Stimulated activated CD4-positive, alpha-beta T cell treated with anti-CD3 and anti-CD28 coated beads, Interleukin-1b, Interleukin-23, amount 100 ng/mL, for 48 hours (primary cell): ENCODE data around the gene MAGED2.
A peak's percentile ranks its signal among the peaks of the same experiment; 100 is the strongest.
"Not testable (repeated sequence)": the region's sequence is repeated elsewhere in the genome, so short reads cannot be mapped to it uniquely, and the experiment has no call there.

ENCODE experiments used
- DNase-seq: peaks from one replicate; pipeline ENCODE4 v3.0.0-alpha.2; 2020

MAGED2 gene, protein sequence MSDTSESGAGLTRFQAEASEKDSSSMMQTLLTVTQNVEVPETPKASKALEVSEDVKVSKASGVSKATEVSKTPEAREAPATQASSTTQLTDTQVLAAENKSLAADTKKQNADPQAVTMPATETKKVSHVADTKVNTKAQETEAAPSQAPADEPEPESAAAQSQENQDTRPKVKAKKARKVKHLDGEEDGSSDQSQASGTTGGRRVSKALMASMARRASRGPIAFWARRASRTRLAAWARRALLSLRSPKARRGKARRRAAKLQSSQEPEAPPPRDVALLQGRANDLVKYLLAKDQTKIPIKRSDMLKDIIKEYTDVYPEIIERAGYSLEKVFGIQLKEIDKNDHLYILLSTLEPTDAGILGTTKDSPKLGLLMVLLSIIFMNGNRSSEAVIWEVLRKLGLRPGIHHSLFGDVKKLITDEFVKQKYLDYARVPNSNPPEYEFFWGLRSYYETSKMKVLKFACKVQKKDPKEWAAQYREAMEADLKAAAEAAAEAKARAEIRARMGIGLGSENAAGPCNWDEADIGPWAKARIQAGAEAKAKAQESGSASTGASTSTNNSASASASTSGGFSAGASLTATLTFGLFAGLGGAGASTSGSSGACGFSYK

DNA sequence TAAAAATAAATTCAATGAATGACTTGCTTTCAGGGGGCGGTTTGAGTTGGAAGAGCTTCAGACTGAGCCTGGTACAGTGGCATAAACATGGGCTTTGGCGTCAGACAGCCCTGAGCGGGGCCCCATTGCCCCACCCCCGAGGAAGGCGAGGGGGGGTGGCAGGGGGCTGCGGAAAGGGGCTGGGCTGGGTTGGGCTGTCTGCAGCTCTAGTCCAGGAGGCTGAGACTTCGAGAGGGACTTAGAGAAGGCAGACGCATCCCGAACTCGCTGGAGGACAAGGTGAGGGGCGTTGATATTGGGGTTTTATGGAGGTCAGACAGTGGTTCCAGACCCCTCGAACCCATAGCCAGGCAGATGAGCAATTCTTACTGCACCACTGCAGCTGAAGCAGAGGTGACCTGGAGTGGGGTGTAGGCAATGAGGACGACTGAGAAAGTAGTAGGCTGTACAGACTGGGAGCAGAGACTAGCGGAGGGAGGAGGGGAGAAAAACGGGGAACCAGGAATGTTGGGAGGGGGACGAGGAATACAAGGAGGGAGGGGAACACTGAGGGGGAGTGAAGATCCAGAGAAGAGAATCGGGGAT is at the start of gene MAGED2:
Gene MAGED2, plus strand, starts transcription at position 222 of the 585 bp plus-strand sequence. CDS start 1,587 bp downstream, outside the sequence.
- DNase-seq = peak; percentile 10

DNA sequence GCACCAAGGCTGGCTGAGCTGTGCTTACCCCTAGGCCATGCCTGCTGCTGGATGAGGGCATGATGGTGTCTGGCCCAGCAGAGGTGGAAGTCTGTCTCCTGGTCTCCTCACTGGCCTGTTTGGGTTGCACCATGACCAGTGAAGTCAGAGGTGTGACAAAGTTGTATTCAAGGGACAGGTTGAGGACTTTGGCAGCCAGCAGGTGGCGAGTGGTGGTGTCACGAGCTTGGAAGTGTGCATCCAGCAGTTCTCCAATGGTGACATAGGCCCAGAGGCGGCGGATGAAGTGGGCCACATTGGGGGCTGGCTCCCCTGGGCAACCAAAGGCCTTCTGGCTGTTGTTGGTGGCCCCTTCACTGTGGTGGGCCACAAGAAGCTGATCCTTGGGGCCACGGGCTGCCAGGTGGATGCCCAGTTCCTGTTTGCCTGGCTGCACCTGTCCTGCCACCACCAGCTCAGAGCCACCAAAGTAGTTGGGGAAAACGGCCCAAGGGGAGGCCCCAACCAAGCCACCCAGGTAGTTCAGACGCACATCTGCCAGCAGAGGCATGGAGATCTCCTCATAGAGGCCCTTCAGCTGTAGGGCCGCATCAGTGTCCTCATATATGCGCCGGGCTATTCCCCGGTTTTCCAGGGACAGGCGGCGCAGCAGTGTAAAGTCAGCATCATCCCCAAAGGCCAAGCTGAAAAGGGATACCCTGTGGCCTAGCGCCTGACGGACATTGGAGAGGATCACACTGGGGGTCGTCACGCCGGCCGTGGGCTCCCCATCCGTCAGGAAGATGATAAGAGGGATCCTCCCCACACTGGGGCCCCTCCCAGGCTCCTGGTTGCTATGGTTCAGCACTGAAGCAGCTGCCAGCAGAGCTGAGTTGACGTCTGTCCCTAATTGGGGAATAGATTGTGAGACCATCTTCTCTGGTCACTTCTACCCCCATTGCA is 49.2 kb upstream of the MAGED2 start:
- no peak for DNase-seq

DNA sequence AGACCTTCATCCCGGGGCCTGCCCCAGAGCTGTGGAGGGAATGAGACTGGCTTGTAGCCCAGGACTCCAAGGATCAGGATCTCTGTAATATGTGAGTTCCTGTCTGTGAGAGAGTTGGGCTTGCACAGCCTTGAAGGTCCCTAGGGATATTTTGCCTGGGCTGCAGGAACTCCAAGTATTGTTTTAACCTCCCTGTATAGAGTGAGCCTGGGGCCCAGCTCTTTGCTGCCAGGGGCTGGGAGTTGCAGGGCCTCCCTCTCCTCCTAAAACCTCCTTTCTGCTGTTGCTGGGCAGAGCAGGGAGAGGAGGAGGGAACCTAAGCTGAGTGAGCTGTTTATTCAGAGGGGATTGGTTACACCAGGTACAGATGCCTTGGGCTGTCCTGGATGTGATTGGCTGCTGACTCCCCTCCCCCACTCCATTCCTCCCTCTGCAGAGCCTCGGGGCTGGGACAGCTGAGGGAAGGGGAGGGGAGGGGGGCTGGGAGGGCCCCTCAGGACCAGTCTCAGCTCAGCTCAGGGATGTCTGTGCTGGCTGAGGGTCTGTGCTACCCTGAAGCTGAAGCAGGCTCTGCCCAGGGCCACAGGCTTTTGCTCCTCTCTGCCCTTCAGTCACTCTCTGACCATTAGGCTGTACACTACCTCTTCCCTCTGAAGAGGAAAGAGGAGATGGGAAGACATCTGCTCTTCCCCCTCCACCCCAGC is 33.0 kb upstream of the MAGED2 start:
- not testable (repeated sequence) for DNase-seq

- no peak for DNase-seq
Observed at GRCh38 chrX:54776061-54776460, 31.5 kb upstream of the MAGED2 start.

DNA sequence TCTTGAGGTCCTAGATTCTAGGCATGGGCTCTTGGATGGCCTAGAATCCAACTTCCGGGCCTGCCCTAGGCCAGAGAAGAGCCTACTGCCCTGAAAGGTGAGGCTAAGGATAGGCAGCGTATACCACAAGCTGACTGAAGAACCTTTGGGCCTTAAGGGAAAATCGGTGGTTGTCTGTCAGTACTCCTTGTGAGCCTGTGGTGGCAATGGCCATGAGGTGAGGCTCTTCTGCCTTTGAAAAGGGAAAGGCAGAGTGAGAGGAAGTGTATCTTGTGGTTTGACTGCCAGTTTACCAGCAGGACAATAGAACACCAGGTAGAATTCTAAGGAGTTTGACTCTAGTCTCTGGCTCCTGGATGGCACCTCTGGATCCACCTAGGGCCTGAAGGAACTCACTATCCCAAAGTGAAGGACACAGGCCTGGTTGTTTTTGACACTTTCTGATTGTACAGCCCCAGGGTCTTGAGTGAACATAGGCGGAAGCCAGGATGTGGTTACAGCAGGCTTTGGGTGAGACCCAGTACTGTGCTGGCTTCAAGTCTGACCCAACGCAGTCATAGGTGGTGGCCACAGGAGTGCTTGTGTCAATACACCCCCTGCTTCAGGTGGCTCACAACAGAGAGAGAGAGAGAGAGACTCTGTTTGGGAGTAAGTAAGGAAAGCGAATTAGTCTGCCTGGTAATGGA is 30.4 kb upstream of the MAGED2 start:
- DNase-seq = no peak

- no peak for DNase-seq
Observed at GRCh38 chrX:54785901-54786300, 21.6 kb upstream of the MAGED2 start.

DNA sequence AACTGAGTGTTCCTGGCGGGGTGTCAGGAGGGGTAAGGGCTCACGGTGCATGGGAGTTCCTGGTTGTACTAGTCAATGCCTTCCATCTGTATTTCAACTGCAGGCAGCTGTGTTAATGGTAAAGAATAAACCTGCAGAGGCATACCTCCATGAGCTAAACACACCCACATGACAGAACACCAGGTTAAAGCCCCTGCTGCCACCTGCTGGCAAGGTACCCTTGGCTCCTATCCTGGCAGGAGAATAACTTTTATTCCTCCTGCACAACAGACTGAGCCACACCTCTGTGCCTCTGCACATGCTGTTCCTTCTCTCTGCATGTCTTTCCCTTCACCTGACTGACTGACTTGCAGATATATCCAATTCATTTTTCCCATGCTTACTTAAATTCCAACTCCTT is 20.6 kb upstream of the MAGED2 start:
- peak; percentile 29 for DNase-seq

DNA sequence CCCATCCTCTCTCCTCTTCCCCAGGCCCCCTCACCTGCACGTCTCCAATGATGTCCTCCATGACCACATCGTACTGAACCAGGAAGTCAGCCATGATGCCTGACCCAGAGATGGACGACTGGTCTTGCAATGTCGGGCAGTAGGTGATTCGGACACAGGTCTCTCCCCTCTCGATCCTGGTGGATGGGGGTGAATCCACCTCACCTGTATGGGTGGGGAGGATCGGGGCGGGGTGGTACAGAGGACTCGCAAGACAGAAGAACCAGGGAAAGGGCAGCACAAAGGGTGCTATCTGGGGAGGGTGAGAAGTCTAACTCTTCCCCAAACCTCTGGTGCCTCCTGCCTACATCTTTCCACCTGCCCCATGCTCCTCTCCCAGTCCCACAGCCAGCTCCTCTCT is 19.1 kb upstream of the MAGED2 start:
- DNase-seq = no peak

GRCh38 chrX:54789405-54789804 is 18.1 kb upstream of the MAGED2 start:
- not testable (repeated sequence) for DNase-seq

DNA sequence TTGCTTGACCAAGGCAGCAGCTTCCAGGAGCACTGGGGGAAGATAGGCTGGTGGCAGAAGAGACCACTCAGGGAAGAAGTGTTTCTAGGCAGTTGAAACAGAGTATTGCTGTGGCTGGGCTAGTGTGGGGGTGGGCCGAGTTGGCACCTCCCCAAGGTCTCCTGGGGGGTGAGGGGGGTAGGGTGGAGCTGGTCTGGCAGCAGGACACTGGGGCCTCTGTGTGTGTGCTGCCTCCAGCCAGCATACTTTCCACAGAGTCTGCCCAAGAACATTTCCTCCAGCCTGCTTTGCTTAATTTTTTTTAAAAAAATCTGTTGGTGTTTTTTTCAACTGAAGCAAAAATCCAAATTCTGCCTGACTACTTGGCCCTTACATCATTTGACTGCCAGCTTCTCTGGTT is 13.5 kb upstream of the MAGED2 start:
- no peak for DNase-seq

DNA sequence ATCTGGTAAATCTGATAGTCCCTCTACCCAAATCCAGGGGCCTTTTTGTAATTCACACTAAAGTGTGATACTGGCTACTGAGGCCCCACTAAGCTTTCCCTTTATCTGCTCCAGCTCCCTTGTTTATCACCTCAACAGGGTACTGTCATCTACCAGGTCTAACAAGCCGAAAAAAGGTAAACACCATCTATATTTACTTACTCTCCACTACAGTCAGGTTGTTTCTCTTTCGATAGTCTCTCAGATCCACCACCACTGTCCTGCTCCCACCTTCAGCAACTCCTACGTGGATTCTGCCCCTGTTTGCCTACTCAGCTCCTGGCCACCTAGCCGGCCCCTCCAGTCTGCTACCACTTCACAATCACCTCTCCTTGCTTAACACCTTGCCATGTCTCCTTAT is 12.8 kb upstream of the MAGED2 start:
- DNase-seq = no peak

DNA sequence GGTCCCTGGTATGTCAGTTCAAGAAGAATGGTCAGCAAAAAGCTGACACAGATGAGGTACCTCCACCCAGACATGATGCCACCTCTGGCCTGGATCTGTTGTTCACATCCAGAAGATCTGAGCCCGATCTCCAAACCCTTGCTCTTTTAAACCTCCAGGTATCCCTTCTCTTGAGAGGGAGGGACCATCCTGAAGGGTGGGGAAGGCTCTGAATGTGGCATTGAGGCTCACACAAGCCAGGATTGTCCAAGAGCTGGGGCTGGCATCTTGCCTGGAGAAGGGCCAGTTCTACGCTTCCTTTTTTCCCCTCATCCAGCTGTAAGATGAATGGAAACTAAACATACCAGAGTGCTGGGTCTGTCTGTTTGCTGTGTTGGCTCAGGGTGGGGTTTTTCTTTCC is 9.4 kb upstream of the MAGED2 start, which contains the start of gene ITIH6:
Gene ITIH6, minus strand, starts transcription at position 119 of the 400 bp plus-strand sequence. Its CDS starts 45 bp downstream, at position 74.
- DNase-seq = no peak

DNA sequence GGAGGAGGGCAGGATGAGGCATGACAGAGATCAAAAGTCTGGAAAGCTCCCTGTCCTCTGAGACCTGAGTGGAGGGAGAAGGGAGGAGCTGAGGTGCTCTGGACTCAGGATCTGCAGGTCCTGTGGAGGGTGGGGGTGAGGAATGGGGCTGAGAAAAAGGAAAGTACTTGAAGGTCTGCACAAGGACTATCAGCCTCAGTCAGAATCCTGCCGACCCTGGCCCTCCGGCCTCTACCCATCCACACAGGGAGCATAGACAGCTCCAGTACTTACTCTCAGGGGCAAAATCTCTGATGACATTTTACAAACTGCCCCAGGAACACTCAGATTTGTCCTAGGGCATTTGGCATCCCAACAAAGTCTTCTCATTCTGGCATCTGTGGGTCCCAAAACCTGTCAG is 8.5 kb upstream of the MAGED2 start:
- DNase-seq = no peak

- peak; percentile 25 for DNase-seq
Observed at GRCh38 chrX:54808109-54808604, 612 bp downstream of the MAGED2 start.

DNA sequence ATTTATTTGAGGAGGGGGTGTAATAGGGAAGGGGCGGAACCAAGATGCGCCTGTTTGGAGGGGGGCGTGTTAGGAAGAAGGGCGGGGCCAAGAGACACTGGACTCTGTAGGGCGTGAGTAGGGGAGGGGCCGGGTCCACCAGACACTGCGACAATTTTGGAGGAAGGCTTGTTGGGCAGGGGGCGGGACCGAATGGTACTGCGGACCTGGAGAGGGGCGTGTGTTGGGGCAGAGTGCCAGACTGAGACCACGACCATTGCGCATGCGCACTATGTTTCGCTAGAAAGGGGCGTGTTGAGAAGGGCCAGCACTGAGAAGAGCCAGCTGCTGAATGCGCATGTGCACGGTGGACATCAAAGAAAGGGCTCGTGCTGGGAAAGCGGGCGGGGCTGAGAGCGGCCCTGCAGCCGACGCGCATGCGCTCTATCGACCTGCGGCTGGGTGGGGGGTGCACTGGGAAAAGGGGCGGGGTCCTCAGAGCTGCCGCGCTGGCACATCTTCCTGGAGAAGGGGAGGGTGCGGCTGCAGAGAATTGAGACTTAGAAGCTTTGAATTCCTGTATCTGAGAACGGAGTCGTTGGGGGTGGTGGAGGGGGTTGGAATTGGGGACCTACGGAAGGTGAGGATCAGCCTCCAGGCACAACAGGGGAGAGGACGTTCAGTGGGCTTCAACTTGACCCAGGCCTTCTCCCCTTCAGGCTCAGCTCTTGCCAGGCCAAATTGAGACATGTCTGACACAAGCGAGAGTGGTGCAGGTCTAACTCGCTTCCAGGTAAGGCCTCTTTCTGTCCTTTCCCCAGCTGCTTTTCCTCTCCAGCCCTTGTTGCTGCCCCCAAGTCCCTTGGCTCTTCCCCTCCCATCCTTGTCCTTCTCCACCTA is 1.3 kb downstream of the MAGED2 start:
- DNase-seq = peak; percentile 92

DNA sequence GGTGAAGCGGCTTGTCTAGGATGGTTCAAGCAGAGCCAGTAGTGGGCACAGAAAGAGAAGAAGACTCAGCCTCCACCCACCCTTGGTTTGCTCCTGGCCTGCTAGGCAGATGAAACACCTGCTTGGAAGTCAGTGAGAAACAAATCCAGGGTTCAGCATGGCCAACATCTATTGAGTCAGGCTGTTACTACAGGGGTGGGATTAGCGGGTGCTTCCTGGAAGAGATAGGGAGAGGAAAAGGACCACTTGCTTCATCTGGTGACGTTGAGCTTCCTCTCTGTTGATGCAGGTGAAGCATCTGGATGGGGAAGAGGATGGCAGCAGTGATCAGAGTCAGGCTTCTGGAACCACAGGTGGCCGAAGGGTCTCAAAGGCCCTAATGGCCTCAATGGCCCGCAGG is 3.0 kb downstream of the MAGED2 start:
- no peak for DNase-seq

DNA sequence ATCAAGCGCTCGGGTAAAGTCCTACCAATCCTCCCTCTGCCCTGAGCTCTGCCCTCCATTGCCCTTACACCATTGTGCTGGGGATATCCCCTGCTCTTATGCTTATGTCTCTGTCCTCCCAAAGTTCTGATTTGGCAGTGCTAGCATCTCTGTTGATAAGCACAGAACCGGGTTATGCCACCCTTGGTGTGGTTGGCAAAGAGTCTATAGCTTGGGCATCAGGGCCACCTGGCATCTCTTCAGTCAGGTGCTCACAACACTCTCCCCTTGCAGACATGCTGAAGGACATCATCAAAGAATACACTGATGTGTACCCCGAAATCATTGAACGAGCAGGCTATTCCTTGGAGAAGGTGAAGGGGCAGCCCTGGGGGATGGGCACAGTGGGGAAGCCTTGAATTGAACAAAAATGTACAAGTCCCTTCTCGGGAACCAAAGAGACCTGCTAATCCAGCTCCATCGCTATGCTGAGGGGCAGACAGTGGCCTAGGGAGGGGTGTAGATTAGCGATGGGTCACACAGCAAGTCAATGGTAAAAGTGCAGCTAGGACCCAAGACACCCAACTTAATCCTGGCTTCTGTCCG is 3.8 kb downstream of the MAGED2 start:
- no peak for DNase-seq

DNA sequence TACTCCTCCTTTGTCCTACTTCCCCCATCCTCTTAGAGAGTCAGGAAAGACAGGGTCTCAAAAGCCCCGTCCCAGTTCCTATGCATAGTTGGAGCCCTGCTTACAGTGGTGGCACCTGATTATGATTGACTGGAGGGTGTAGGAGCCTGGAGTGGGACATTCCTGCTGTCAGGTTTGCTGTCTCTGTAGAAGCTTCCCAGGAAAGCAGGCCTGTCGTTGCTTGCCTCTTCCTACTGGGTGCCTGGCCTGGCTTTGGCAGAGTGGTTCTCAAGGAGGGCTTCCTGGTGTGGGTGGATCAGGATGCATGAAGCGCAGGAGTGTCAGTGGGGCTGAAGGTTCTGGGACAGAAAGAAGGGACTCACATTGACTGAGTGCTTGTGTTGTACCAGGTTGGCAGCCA is 4.8 kb downstream of the MAGED2 start:
- DNase-seq = no peak

GRCh38 chrX:54817220-54817820 is 9.8 kb downstream of the MAGED2 start:
- no peak for DNase-seq

DNA sequence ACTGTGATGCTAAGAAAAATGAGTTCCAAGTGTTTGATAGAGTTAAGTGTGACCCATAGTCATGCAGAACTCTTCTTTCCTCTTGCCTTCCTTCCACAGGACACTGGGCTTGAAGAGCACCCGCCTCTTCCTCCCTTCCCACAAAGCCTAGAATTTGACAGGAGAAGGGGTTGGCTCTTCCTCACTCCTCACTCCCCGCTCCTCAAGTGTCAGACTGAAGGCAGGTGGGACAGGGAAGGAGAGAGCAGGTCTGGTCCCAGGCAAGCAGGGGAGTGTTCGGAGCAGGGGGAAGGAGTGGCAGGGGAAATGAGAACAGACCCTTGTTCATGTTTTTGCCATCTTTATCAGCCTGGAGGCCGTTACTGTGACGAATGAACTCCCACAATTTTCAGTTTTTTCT is 10.7 kb downstream of the MAGED2 start:
- no peak for DNase-seq
